Measurements from ENCODE around the gene PPP1R15A.
A peak's percentile ranks its signal among the peaks of the same experiment; 100 is the strongest.
"Not testable (repeated sequence)": the region's sequence is repeated elsewhere in the genome, so short reads cannot be mapped to it uniquely, and the experiment has no call there.

Gene PPP1R15A

DNA sequence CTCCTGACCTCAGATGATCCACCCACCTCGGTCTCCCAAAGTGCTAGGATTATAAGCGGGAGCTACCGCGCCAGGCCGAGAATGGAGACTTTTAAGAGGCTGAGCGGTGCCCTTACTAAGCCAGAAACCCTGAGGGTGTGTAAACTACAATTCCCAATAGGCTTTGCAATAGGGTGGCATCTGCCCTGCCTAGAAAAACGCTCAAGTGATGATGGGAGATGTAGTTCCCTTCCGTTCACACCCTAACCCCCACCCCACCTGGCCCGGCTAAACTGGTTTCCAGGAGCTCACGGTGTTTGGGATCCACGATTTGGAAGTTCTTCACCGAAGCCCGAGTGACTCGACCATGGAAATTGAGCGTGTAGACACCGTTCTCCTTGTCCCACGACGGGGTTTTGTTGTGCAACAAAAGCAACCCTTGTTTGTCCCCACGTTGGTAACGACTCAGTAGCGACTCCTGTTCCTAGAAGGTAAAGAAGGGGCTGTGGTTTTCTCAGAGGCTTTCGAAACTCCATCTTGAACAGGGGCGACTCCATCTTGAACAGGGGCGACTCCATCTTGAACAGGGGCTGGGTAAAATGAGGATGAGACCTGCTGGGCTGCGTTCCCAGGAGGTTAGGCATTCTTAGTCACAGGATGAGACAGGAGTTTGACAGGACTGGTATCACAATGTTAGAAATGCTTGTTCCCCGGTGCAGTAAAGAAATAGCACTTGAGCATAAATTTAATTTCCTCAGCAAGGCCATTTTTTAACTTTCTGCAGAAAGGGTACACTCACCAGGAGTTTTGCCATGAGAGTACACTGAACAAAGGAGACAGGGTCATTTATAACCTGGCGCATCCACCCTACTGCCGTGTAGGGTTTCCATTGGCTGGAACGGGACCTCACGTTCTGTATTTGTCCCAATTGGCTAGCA, 9.8 kb downstream of the PPP1R15A start:
- no peak for DNase-seq

DNA sequence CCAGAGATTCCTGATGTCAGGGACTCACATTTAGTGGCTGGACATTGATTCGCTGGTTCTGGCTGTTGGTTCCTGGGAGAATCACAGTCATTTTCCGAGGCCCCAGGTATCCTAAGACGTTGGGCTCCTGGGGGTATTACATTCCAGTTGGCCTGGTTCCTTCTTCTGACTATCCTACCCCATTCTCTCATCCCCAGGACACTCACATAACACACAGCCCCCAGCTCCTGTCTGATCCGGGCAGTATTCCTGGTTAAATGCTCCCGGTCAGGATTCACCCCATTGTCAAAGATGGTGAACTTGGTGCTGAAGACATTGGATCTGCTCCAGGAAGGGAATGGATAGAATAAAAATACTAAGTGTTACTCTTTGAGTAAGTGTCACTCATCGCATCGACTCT, 11.5 kb downstream of the PPP1R15A start:
- no peak for DNase-seq

DNA sequence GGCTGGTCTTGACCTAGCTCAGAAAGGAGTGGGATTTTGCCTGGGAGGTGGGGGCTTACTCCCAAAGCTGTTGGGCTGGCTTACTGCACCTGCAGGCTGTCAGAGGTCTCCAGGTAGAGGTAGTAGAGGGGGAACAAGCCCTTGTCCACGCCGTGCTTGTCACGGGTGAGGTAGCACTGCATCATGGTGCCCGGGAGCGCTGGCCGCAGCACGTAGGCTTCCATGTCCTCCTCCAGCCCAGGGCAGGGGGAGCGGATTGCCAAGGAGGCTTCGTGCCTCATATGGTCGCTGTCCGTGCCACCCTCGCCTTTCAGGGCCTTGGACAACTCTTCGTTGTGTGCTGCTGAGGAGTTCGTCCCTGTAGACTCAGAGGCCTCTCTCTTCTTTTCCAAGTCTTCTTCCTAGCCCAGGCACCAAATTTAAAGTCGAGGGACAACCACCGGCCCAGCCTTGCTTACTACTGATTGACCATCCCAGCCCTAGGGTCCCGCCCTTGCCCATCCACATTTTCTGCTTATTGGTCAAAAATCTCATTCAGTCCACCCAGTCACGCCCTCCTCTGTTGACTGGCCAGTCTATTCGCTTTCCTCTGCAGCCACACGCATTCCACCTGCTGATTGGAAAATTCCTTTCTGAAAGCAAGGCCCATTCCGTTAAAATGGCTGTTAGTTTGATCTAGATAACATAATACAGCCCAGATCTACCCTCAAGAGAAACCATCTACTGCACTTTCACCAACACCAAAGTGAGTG, 15.8 kb downstream of the PPP1R15A start:
- no peak for DNase-seq

DNA sequence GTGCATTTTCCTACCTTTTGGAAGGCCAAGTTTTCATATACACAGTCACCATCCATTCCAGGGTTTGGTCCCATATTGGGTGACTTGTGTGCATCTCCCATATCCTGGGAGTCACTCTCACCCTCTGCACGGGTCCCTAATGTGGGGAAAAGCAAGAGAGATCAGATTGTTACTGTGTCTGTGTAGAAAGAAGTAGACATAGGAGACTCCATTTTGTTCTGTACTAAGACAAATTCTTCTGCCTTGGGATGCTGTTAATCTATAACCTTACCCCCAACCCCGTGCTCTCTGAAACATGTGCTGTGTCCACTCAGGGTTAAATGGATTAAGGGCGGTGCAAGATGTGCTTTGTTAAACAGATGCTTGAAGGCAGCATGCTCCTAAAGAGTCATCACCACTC, 17.3 kb downstream of the PPP1R15A start:
- not testable (repeated sequence) for DNase-seq

DNA sequence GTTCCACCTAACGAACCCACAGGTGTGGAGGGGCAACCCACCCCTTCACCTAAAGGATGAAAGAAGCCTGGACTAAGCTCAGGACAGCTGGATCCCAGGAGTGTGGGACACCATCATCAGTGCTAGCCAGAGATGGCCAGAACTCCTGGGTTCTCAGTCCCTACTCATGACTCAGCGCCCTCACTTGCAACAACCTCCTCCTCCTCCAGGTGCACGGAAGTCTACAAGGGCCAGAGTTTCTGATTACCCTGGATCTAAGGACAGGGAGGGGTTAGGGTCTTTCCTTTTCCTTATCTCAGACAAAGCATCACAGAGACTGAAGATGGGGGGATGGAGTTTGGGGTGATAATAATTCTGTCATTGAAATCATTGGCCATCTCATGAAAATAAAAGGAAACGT, 18.3 kb downstream of the PPP1R15A start:
- no peak for DNase-seq

DNA sequence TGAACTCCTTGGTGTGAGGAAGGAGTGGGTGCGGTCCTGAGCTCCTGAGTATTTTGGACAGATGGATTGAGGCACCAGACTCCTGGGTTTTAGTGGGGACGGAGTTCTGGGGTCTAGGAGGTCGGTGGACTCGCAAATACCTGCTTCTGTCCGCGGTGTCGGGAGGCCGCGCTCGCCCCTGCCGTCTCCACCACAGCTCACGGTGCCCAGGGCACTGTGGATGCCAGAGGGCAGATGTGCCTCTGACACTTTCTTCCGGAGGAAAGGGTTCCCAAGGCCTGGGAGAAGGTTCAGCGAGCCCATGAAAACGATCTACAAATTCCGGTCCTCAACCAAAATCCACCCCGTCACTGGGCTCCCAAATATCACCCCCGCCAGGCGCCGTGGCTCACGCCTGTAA, 23.0 kb downstream of the PPP1R15A start:
- no peak for DNase-seq

DNA sequence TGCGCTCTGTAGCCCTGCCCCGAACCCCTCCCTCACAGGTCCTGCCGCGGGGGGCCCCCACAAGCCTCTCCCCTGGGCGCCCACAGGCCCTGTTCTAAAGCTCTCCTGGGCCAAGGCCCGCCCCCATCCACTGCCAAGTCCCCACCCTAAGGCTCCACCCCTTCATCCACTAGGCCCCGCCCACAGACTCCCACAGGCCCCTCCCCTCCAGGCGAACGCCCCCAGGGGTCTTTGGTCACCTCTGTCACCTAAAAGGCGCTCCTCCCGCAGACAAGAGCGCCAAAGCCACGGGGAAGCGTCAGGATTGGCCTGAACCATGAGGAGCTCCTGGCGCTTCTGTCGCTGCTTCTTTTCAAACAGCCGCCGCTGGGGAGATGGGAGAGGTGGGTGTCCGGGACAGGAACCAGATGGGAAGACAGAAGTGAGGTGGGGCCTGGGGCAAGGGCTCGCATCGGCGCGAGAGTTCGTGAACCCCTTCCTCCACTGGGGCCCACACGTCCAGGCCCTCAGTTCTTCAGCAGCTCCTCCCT, 24.0 kb downstream of the PPP1R15A start:
- peak; percentile 64 for DNase-seq

DNA sequence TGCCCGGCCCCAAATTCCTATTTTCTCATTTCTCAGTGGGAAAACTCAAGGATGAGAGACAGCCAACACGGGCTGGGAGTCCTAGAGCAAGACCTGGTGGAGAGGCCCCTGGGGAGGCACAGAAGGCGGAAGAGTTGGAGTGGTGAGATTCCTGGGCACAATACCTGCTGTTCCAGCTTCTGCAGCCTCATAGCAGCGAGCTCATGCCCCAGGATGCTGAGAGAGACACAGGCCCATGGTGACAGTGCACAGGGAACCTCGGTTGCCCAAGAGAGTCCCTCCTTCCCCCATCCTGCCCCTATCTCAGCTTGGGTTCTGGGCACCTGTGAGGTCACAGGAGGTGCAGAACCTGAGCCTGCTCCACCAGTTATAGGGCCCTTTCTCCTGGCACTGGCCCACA, 25.0 kb downstream of the PPP1R15A start:
- no peak for DNase-seq

DNA sequence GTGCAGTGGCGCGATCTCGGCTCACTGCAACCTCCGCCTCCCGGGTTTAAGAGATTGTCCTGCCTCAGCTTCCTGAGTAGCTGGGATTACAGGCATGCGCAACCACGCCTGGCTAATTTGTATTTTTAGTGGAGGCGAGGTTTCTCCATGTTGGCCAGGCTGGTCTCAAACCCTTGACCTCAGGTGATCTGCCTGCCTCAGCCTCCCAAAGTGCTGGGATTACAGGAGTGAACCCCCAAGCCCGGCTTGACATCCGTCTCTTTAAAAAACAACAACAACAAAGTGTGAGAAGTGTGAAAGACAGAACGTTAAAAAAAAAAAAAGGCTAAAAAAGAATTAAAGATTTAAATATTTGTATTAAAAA, 27.1 kb downstream of the PPP1R15A start:
- DNase-seq = not testable (repeated sequence)

DNA sequence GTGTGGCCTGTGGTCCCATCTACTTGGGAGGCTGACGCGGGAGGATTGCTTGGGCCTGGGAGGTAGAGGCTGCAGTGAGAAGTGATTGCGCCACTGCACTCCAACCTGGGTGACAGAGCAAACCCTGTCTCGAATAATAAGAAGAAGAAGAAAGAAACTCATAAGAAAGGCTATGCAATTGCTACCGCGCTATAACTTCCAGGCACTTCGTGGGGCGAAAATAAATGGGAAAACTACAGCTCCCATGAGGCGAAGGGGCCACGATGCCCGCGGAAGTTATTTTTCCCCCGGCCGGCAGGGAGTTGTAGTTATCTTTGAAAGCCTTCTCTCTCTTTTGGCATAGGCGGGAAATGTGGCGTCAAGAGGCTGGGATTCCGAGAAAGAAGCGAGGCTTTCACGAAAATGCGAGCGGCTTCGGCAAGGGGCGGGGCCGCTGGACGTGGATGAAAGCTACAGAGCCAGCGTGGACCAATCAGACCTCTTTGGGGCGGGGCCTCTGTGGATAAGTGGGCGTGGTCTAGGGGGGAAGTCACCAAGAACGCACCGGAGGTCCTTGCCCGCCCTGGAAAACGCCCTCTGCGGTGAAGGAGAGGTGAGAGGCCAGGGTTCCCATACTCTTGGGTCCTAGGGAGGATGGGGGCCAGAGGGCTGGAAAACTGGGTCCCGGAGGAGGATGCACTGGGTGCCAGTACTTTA, 27.7 kb downstream of the PPP1R15A start, which contains the start of gene NUCB1:
Gene NUCB1, plus strand, starts transcription at position 532 of the 696 bp plus-strand sequence. CDS start 485 bp downstream, outside the sequence.
- peak; percentile 100 for DNase-seq

DNA sequence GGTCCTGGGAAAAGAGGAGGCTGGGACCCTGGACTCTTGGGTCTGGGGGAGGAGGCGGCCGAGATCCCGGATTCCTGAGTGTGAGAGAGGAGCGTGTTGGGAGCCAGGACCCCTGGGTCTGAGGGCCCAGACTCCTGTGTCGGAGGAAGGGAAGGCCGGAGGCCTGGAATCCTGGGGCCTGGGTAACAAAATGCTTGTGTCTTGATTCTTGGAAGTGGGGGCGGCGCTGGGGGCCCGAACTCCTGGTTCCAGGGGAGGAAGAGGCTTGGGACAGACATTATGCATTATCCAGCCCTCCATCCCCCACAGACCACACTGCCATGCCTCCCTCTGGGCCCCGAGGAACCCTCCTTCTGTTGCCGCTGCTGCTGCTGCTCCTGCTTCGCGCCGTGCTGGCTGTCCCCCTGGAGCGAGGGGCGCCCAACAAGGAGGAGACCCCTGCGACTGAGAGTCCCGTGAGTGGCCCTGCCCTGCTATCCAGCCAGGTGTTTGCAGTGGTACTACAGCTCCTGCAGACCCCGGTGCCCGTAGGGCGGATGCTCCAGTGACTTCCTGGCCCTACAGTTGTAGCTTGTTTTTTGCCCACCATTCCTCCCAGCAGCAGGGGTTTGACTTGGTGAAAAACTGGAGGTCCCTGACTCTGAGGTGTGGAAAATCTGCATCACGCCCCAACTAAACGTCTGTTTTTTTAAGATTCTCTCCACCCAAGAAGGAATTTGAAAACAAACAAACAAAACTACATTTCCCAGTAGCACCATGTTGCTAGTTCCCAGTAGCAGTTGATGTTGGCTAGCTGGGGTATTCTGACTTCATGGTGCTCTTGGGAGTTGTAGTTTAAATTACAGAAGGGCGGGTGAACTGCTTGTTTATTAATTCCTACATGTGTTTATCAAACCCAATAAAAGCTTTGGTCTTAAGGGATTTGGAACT, 28.5 kb downstream of the PPP1R15A start:
- DNase-seq = peak; percentile 30

DNA sequence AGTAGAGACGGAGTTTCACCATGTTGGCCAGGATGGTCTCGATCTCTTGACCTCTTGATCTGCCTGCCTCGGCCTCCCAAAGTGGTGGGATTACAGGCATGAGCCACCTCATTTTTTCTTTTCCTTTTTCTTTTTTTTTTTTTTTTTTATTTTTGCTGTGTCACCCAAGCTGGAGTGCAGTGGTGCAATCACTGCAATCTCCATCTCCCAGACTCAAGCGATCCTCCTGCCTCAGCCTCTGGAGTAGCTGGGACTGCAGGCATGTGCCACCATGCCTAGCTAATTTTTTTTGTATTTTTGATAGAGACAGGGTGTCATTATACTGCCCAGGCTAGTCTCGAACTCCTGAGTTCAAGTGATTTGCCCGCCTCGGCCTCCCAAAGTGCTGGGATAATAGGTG, 30.1 kb downstream of the PPP1R15A start:
- DNase-seq = not testable (repeated sequence)

DNA sequence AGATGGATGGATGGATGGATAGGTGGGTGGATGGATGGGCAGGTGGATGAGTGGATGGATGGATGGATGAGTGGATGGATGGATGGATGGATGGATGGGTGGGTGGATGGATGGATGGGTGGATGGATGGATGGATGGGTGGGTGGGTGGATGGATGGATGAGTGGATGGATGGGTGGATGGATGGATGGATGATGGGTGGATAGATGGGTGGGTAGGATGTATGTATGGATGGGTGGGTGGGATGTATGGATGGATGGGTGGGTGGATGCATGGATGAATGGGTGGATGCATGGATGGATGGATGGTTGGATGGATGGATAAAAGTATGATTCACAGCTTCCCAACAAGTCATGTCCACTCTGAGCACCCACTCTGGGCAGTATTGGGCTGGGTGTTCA, 31.6 kb downstream of the PPP1R15A start:
- not testable (repeated sequence) for DNase-seq

DNA sequence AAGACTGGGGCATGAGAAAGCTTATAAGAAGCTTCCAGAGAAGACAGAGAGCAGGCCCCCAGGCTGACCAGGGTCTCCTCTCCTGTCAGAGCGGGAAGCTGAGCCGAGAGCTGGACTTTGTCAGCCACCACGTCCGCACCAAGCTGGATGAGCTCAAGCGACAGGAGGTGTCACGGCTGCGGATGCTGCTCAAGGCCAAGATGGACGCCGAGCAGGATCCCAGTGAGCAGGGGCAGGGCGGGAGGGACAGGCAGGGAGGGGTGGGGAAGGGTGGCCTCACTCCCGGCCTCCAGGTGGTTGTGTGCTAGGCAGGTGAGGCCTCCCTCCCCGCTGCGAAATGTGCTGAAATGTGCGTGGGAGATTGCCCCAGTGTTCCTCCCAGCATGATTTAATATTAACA, 33.4 kb downstream of the PPP1R15A start:
- DNase-seq = no peak

DNA sequence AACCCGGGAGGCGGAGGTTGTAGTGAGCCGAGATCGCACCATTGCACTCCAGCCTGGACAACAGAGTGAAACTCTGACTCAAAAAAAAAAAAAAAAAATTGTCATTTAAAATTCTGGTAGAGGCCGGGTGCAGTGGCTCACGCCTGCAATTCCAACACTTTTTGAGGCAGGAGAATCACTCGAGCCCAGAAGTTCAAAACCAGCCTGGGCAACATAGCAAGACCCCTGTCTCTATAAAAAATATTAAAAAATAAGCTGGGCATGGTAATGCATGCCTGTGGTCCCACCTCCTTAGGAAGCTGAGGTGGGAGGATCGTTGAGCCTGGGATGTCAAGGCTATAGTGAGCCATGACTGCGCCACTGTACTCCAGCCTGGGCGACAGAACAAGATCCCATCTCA, 34.1 kb downstream of the PPP1R15A start:
- no peak for DNase-seq

DNA sequence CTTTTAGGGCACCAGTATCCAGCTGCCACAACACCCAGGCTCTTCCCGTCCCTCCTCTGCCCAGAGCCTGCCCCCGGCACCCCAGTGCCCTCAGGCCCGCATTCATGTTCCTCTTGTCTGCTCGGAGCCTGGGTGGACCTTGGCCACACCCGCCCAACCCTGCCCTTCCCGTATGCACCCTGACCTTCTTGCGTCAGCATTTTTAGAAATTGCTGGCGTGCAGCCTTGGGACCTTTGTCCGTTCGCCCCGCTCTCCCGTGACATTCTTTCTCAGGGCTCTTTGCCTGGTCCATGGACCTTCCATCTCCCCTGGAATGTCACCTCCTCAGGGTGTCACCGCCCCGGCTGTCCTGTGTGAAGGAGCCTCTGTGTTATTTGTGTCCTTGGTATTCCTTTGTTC, 35.5 kb downstream of the PPP1R15A start:
- DNase-seq = no peak

DNA sequence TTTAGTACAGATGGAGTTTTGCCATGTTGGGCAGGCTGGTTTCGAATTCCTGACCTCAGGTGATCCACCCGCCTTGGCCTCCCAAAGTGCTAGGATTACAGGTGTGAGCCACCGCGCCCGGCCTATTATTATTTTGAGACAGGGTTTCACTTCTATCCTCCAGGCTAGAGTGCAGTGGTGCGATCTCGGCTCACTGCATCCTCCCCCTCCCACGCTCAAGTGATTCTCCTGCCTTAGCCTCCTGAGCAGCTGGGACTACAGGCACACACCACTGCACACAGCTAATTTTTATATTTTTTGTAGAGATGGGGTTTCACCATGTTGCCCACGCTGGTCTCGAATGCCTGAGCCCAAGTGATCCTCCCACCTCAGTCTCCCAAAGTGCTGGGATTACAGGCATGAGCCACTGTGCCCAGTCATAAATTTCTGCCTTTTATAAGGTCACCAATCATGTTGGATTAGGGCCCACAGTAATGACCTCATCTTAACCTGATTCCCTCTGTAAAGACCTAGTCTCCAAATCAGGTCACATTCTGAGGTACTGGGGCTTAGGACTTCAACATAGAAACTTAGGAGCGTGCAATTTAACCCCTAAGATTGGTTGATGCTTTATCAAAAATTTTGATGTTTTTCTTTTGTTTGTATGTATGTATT, 37.3 kb downstream of the PPP1R15A start:
- DNase-seq = not testable (repeated sequence)

DNA sequence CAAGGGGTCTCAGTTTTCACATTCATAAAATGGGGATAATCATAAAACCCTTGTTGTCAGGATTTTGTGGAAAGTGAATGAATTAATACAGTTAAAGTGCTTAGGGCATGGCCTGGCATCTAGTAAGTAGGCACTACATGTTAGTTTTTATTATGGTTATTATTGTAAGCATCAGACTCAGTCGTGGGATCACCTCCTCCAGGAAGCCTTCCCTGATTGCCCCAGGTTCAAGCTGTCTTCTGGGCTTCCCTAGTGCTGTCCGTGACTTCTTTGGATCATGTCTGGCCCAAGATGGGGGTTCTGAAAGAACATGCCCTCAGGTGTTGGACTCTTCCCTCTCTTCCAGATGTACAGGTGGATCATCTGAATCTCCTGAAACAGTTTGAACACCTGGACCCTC, 38.6 kb downstream of the PPP1R15A start:
- no peak for DNase-seq

DNA sequence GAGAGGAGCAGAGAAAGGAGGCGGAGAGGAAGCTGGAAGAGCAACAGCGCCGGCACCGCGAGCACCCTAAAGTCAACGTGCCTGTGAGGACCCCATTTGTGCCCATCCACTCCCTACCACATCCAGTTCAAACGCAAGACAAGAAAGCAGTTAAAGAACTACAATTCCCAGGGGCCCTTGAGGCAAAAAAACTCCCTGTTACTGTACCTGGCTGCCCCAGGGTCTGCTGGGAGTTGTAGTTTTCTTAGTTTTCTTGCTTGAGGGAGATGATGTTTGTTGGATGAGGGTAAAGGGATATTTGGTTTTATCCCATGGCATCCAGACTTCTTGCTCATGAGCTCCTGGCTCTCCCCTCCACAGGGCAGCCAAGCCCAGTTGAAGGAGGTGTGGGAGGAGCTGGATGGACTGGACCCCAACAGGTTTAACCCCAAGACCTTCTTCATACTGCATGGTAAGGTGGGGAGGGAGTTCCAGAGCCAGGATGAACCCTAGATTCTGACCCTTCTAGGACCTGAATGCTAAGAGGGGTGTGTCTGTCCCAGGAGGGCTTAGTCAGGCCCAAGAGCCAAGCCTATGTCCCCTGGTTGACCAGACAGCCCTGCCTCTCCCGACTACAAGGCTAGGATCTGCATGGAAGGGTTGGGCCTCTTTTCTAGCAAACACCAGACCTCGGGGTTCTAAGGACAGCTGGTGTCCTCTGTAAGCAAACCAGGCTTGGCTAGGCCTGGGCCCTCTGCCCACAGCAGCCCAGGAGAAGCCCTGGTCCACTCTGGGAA, 41.1 kb downstream of the PPP1R15A start:
- DNase-seq = peak; percentile 13

DNA sequence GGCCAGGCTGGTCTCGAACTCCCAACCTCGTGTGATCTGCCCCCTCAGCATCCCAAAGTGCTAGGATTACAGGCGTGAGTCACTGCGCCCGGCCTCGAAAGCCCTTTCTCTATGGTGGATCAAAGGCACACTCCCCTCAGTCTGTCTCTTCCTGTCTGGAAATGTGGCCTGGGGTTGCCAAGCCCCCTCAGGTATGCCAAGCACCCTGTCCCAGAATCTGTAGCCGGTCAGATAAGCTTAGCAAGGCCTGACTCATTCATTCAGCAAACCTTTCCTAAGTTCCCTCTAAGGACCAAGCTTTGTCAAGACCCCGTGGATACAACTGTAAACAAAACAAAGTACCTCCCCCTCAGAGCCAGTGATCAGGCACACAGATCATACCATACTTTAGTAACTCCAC, 42.0 kb downstream of the PPP1R15A start:
- DNase-seq = no peak

DNA sequence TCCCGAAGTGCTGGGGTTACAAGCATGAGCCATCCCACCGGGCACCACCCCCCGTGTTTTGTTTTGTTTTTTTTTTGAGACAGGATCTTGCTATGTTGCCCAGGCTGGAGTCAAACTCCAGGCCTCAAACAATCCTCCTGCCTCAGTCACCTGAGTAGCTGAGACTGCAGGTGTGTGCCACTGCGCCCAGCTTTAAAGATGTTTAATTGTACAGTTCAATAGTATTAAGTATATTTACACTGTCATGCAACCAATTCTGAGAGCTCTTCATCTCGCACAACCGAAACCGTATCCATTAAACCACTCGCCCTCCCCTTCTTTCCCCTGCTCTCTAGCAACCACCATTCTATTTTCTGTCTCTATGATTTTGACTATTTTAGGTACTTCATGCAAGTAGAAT, 43.5 kb downstream of the PPP1R15A start:
- no peak for DNase-seq
